HUDEP-2 (cell line): ENCODE measurements around the gene NDUFA6.
A peak's percentile ranks its signal among the peaks of the same experiment; 100 is the strongest.
"Not testable (repeated sequence)": the region's sequence is repeated elsewhere in the genome, so short reads cannot be mapped to it uniquely, and the experiment has no call there.

Source experiments
- DNase-seq, 76 experiments: peaks; one replicate each; lab custom pipeline; 2025; ENCODE audit not compliant: unreplicated experiment in 76 of 76; lab: John Stamatoyannopoulos, UW

Gene NDUFA6

DNA sequence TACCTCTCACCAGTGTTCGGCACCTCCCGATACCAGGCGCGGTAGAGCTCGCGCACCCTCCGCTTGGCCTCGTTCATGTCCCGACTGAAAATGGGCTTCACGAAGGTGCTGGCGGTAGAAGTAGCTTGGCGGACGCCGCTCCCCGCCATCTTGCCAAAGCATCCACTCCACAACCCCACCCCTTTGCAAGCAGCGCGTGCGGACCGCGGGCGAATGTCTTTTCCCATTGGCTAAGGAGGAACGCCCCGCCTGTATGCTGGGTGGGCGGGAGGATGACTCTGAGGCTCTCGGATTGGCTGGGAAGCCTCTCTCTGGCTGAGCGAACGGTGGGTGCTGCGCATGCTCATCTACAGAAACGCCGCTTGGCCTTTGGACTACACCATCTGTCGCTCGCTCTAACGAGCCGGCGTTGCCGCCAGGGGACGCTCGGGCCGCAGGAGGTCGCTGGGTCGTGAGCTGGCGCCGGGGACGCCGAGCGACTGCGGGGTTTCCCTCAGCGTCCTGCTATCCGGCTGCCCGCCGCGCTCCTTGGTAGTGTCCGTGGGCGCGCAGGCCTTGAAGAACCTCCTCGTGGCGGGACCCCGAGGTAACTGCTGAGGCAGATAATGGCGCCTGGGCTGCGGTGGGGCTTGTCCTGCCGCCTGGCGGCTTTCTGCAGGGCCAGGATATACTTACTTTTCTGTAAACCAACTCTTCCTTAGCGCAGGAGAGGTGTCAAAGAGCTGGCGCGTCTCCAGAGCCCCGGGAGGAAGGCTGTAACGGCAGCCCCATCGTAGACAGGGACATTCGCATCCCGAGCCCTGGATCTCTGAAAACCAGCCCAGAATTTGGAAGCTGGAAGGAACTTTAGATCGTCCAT, at the start of gene NDUFA6:
NDUFA6 (minus strand) TSS at position 177 of the 859 bp plus-strand sequence; CDS start at position 149, 28 bp downstream.
- DNase-seq: peak in 75 of 76 experiments; percentile 61 to 99 (median 98)

DNA sequence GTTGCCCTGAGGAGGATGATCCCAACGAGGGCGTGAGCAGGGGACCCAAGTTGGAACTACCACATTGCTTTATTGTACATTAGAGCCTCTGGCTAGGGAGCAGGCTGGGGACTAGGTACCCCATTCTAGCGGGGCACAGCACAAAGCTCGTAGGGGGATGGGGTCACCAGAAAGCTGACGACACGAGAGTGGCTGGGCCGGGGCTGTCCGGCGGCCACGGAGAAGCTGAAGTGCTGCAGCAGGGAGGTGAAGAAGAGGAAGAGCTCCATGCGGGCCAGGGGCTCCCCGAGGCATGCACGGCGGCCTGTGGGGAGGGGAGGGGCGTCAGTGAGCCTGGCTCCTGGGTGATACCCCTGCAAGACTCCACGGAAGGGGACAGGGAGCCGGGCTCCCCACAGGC, 49.6 kb upstream of the NDUFA6 start:
- DNase-seq: not testable (repeated sequence)

DNA sequence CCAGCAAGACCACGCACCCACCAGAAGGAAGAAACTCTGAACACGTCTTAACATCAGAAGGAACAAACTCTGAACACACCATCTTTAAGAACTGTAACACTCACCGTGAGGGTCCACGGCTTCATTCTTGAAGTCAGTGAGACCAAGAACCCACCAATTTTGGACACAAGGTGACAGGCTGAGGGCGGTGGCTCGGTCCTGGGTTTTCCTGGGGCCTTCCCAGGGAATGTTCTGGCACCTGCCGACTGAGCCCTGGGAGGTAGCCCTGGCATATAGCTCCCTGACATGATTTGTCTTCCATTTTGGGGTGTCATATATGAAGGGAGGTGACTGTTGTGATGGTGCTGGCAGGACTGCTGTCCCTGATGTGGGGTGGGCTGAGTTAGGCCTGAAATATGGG, 48.9 kb upstream of the NDUFA6 start:
- not testable (repeated sequence) for DNase-seq

DNA sequence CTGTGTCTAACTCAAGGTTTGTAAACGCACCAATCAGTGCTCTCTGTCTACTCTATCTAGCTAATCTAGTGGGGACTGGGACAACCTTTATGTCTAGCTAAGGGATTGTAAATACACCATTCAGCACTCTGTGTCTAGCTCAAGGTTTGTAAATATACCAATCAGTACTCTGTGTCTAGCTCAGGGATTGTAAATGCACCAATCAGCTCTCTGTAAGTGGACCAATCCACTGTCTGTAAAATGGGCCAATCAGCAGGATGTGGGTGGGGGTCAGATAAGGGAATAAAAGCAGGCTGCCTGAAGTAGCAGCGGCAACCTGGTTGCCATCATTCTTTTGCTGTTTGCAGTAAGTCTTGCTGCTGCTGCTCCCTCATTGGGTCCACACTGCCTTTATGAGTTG, 48.4 kb upstream of the NDUFA6 start:
- DNase-seq: no peak

DNA sequence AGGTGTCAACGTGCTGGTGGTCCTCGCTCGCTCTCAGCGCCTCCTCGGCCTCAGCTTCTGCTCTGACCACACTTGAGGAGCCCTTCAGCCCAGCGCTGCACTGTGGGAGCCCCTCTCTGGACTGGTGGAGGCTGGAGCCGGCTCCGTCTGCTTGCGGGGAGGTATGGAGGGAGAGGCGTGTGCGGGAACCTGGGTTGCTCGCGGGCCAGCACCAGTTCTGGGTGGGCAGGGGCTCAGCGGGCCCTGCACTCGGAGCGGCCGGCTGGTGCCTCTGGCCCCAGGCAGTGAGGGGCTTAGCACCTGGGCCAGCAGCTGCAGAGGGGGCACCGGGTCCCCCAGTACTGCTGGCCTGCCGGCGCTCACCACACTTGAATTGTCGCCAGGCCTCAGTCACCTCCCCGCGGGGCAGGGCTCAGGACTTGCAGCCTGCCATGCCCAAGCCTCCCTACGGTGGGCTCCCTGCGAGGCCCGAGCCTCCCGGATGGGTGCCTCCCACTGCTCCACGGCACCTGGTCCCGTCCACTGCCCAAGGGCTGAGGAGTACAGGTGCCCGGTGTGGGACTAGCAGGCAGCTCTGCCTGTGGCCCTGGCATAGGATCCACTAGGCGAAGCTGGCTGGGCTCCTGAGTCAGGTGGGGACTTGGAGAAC, 47.7 kb upstream of the NDUFA6 start:
- DNase-seq: no peak

DNA sequence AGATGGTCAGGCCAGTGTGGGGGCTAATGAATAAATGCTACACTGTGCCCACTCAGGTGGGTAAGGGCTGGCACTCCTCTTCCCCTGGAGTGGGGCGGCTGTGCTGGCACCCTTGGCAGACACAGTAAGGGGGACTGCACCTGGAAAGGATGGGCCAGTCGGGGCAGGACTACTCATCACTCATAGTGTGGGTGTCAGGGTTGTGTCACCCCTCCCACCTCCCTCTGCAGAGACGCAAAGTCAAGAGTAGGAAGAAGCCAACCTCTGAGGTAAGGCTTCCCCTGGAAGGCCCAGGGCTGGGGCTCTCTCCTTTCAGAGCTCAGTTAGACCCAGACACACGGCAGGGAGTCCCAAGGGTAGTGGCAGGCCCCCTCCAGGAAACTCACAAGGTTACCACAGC, 45.1 kb upstream of the NDUFA6 start:
- not testable (repeated sequence) for DNase-seq

DNA sequence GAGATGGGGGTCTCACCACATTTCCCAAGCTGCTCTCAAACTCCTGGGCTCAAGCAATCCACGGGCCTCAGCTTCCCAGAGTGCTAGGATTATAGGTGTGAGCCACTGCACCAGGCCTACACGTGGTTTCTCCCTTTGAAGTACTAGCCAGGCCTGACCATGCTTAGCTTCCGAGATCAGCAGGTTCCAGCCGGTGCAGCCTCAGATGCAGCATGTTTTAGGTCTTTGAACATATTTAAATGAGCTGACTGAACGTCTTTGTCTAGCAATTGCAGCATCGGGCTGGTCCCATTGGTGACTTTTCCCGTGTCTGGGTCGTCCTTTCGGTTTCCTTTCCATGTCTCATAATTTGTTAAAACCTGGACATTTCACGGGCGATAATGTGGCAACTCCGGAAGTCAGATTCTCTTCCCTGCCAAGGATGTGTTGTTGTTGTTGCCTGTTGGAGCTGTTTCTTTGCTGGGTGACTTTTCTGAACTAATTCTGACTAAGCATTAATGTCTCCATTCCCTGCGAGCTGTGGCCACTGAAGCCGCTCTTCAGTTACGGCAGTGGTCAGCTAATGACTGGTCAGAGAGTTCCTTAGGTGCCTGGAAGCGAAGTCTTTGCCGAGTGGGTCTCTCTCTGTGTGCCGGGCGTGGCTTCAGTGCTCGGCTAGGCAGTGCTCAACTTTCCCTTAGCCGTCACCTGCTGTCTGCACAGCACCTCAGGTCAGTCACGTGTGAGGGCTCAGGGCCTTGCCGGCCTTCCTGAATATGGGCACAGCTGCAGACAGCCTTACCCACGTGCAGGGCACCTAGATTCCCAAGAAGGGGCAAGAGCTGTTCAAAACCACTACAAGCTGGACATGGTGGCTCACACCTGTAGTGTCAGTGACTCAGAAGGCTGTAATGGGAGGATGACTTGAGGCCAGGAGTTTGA, 43.8 kb upstream of the NDUFA6 start:
- no peak for DNase-seq

DNA sequence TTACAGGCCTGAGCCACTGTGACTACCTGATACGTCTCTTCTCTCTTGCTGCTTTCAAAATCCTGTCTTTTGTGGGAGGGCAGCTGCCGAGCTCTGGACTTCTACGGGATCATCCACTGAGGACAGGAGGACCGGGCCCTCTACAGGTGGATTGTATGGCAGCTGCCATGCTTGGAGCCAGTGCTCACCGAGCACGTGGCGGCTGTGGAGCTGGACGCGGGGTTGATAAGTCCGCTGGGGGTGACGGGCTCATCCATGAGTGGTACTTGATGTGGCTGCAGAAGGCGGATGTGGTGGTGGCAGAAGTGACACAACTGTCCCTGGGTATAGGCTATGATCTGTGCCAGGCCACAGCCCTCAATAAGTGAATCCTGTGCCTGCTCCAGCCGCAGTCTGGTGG, 41.9 kb upstream of the NDUFA6 start:
- no peak for DNase-seq

DNA sequence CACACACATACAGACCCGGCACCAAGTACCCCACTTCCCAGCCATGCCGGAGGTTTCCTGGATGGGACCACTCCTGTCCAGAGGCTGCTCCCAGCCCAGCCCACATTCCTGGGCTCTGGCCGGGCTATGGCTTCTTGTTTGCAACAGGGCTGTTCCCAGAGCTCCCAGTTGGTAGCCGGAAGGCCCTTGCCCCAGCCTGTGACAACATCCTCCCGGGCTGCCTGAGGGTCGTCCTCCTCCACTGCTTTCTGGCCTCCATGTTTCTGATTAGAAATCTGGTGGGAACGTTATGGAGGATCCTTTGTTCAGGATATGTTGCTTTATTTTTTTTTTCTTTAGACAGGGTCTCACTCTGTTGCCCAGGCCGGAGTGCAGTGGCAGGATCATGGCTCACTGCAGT, 41.0 kb upstream of the NDUFA6 start:
- no peak for DNase-seq

DNA sequence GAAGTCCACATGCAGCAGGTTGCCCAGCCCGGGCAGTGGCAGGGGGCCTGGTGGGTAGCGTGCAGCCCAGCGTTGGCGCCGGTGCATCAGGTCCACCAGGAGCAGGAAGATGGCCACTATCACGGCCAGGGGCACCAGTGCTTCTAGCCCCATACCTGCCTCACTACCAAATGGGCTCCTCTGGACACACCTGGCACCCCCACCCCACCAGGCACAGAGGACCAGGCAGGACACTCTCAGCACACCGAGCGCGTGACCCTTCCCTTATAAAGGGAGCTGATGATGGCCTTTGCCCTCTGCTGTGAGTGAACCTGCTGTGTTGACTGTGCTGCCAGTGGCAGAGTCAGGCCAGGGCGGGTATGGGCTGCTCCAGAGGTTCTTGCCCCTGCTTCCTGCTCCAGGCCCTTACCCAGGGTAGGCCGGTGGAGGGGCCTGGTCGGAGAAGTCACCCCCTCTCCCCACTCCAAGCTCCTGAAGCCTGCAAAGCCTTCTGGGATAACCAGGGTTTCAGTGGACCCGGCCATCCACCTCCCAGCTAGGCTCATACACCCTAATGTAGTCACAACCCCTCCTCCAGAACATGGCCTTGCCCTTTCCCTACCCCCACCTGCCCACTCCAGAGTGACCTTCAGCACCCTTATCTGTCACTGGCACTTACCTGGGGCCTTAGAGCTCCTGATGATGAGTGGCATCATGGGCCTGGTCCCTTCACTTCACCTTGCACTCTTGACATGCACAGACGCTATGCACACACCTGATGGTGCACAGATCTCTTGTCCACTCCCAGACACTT, 40.3 kb upstream of the NDUFA6 start, which contains the start of gene CYP2D6:
CYP2D6 (minus strand) TSS at position 172 of the 793 bp plus-strand sequence; CDS start at position 153, 19 bp downstream.
- not testable (repeated sequence) for DNase-seq

DNA sequence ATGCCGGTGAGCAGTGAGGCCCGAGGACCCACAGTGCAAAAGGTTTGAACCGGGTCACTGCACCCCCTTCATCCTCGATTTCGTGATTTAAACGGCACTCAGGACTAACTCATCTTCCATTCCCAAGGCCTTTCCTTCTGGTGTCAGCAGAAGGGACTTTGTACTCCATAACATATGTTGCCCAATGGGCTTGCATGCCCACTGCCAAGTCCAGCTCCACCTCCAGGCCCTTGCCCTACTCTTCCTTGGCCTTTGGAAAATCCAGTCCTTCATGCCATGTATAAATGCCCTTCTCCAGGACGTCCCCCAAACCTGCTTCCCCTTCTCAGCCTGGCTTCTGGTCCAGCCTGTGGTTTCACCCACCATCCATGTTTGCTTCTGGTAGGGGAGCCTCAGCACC, 39.6 kb upstream of the NDUFA6 start:
- DNase-seq: not testable (repeated sequence)

DNA sequence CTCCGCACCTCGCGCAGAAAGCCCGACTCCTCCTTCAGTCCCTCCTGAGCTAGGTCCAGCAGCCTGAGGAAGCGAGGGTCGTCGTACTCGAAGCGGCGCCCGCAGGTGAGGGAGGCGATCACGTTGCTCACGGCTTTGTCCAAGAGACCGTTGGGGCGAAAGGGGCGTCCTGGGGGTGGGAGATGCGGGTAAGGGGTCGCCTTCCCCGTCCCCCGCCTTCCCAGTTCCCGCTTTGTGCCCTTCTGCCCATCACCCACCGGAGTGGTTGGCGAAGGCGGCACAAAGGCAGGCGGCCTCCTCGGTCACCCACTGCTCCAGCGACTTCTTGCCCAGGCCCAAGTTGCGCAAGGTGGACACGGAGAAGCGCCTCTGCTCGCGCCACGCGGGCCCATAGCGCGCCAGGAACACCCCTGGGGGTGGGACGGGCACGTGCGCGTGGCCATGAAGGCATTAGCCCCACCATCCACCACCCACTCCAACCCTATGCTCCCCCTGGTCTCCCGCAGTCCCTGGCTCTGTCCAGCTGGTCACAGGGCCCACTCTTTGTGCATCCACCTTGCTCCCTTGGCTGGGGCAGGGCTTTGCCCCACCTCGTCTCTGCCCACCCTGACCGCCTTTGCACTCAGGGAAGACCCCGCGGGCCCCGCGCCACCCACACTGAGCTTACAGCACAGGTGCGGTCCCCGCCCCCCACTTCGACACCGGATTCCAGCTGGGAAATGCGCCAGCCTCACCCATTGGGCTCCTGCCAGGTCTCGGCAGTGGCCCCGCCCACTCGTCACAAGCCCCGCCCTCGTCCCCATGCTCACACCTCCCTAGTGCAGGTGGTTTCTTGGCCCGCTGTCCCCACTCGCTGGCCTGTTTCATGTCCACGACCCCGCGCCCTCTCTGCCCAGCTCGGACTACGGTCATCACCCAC, 38.5 kb upstream of the NDUFA6 start:
- DNase-seq: peak in 10 of 76 experiments; percentile 9 to 34 (median 22)

DNA sequence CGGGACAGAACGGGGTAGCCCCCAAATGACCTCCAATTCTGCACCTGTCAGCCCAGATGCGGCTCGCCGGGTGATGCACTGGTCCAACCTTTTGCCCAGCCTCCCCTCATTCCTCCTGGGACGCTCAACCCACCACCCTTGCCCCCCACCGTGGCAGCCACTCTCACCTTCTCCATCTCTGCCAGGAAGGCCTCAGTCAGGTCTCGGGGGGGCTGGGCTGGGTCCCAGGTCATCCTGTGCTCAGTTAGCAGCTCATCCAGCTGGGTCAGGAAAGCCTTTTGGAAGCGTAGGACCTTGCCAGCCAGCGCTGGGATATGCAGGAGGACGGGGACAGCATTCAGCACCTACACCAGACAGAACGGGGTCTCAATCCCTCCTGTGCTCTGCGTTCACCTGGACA, 37.4 kb upstream of the NDUFA6 start:
- not testable (repeated sequence) for DNase-seq

DNA sequence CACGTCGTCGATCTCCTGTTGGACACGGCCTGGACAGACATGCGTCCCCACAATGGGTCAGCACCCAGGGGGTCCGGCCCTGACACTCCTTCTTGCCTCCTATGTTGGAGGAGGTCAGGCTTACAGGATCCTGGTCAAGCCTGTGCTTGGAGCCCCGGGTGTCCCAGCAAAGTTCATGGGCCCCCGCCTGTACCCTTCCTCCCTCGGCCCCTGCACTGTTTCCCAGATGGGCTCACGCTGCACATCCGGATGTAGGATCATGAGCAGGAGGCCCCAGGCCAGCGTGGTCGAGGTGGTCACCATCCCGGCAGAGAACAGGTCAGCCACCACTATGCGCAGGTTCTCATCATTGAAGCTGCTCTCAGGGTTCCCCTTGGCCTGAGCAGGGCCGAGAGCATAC, 37.0 kb upstream of the NDUFA6 start:
- no peak for DNase-seq

DNA sequence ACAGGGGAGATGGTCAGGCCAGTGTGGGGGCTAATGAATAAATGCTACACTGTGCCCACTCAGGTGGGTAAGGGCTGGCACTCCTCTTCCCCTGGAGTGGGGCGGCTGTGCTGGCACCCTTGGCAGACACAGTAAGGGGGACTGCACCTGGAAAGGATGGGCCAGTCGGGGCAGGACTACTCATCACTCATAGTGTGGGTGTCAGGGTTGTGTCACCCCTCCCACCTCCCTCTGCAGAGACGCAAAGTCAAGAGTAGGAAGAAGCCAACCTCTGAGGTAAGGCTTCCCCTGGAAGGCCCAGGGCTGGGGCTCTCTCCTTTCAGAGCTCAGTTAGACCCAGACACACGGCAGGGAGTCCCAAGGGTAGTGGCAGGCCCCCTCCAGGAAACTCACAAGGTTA, 33.0 kb upstream of the NDUFA6 start:
- not testable (repeated sequence) for DNase-seq

DNA sequence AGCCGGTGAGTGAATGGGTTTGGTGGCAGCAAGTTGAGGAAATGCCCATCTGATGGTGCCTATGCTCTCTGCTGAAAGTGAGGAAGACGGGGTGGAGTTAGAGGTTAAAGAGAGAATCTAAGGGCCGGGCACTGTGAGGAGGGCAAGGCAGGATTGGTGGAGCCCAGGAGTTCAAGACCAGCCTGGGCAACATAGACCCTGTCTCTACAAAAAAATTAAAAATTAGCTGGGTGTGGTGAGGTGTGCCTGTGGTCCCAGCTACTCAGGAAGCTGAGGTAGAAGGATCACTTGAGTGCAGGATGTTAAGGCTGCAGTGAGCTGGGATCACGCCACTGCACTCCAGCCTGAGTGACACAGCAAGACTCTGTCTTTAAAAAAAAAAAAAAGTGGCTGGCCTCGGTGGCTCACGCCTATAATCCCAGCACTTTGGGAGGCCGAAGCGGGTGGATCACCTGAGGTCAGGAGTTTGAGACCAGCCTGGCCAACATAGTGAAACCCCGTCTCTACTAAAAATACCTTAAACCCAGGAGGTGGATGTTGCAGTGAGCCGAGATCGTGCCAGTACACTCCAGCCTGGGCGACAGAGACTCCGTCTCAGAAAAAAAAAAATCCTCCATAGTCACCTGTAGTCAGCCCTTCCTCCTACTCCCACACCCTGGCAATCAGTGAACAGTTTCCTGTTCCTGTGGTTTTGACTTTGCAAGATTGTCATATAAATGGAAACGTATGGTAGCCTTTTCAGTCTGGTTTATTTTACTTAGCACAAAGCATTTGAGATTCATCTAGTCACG, 29.9 kb upstream of the NDUFA6 start:
- not testable (repeated sequence) for DNase-seq

DNA sequence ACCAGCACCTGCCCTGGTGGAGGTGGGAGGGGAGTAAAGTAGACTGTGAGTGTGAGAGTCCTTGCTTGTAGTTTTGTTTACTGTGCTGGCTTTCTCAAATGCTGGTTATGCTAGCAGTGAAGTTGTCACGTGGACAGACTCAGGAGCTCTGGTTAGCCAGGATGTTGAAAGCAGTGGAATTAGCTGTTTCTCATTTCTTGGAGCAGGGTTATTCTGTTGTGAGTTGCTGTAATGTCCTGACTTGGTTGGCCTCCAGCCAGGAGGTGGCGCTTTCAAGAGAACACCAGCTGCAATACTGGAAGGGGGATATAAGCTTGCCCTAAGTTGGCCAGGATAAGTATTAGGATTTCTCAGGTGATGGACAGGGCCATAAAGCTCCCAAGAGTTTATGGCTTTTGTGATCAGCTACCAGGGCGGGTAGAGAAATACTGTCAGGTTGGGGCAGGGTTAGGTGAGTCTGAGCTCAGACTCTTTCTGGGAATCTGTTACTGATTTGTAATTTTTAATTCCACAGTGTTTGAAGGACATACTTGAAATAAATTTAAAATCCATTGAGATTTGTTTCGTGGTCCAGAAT, 26.4 kb upstream of the NDUFA6 start:
- peak in 1 of 76 experiments; percentile 8 for DNase-seq

DNA sequence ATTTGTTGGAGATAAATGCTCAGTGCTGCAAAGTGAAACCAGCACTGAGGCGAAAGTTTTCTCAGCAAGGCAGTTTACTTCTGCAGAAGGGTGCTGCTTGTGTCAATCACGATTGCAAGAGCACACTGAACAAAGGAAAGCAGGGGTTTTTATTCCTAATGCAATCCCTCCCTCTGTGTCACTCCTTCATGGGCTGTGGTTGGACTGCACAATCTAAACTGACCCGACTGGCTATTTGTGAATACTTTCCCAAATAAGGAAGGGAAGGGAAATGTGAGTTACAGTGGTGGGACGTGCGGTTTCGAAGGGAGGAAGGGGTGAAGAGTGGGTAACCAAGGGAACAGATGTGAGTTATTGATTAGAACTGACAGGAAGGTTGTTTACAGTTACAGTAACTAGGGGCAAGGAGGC, 24.9 kb upstream of the NDUFA6 start:
- not testable (repeated sequence) for DNase-seq
